Measurements from ENCODE around the gene SAFB2.

DNA sequence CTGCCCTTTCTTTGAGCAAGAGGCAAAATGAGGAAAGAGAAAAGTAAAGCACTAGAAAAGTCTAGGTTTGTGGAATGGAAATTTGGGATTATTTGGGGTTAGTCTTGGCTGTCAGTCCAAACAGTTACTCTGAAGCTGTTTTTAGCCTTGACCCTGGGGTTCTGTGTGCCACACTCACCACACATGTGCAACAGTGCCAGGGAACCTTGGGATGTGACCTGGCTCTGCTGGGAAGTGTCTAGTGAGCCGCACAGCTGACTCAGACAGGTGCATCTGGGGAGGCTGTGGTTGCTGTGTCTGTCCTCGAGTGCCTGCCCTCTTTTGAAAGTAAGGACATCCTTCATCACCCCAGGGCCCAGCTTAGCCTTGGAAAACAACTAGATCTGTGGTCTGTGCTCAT lies 41.9 kb upstream of the SAFB2 start:
- TF ChIP-seq TAF1 (IDR thresholded peaks at IDR 0.05; ENCODE audit: borderline replicate concordance, low read depth, low read length) (no peak), POLR2AphosphoS5 (IDR thresholded peaks at IDR 0.05; ENCODE audit: low read depth, low read length) (no peak)

Measured in GM12892 (cell line).